ENCODE results near the gene PPDPF.

The PPDPF gene

DNA sequence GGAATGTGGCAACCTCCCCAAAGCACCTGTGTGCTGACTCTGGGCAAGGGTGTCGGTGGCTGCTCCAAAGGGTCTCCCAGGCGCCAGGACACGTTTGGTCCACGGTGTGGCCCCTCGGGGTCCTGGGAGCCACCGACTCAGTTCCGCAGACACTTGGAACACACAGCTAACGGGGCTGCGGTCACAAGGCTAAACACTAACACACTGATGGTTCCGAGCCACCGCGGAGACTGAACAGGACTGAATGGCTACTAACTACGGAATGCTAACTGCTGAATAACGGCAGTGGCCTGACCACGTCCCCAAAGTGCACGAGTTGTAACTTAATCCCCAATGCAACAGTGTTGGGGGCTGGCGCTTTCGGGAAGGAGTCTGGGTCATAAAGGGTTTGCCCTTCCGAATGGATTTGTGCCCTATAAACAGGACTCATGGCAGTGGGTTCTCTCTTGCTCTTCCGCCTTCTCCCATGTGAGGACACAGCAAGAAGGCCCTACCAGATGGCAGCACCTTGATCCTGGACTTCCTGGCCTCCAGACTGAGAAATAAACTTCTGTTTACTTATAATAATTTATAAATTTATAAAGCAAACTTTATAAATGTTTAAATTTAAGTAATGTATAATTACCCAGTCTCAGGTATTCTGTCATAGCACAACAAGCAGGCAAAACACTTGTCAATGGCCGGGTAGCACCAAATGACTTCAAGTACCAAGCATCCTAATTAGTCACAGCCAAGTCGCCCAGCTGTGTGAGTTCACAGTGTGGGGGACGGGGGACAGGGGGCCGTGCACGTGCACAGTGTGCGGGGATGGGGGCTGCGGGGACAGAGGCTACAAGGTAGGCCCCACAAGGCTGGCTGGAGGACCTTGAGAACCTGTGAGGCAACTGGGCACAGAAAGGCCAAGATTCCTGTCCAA is 19.4 kb upstream of the PPDPF start:
- TF ChIP-seq POLR2A (IDR thresholded peaks at IDR 0.05; ENCODE audit: extremely low read depth, insufficient read length) (no peak), MYC (IDR thresholded peaks at IDR 0.05; ENCODE audit: low read depth, low read length) (no peak)
- TF ChIP-seq, protein P1, sequence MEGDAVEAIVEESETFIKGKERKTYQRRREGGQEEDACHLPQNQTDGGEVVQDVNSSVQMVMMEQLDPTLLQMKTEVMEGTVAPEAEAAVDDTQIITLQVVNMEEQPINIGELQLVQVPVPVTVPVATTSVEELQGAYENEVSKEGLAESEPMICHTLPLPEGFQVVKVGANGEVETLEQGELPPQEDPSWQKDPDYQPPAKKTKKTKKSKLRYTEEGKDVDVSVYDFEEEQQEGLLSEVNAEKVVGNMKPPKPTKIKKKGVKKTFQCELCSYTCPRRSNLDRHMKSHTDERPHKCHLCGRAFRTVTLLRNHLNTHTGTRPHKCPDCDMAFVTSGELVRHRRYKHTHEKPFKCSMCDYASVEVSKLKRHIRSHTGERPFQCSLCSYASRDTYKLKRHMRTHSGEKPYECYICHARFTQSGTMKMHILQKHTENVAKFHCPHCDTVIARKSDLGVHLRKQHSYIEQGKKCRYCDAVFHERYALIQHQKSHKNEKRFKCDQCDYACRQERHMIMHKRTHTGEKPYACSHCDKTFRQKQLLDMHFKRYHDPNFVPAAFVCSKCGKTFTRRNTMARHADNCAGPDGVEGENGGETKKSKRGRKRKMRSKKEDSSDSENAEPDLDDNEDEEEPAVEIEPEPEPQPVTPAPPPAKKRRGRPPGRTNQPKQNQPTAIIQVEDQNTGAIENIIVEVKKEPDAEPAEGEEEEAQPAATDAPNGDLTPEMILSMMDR (IDR thresholded peaks at IDR 0.05; ENCODE audit: low read depth, low read length): no peak
- TF ChIP-seq, protein P2, sequence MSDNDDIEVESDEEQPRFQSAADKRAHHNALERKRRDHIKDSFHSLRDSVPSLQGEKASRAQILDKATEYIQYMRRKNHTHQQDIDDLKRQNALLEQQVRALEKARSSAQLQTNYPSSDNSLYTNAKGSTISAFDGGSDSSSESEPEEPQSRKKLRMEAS (IDR thresholded peaks at IDR 0.05; ENCODE audit: low read depth, low read length): no peak
- no peak overlapping the region for H3K4me3 ChIP-seq (ENCODE audit: low read depth, low read length)
- no peak for DNase-seq (ENCODE audit: low read depth)

DNA sequence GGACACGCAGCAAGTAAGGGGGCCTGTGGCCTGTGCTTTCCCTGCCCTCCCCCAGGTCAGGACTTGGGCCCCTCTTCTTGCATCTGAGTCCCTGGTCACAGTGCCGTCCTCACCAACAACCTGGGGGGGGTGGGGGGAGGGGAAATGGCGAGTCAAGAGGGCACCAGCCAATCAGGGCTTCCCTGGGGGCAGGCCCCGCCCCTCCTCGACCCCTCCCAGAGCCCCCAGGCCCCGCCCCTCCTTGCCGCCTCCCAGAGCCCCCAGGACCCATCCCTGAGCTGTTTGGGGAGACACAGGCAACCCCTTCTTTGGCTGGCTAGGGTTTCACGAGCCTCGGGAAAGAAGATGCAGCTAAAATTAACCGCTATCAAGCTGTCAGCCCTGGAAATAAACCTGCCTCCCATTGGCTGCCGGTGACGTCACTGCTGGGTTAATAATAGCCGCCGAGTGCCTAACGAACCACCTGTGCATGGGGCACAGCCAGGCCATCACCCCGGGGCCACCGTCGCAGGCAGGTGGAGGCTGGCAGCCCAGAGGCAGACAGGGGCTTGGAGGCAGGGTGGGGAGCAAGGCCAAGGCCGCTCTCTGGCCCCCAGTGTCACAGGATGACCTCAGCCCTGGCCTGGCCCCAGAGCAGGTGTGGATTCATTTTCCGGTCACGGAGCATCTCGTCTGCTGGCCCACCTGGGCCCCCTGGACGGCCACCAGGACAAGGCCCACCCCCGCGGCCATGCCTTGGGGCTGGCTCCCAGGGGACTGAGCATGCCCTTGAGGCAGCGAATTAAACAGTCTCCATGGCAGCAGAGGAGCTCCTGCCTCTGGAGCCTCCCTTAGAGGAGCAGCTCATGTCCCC is 18.5 kb upstream of the PPDPF start:
- no peak for DNase-seq (ENCODE audit: low read depth)
- TF ChIP-seq, protein P2 (IDR thresholded peaks at IDR 0.05; ENCODE audit: low read depth, low read length): no peak
- TF ChIP-seq, protein P1 (IDR thresholded peaks at IDR 0.05; ENCODE audit: low read depth, low read length): no peak
- TF ChIP-seq MYC (IDR thresholded peaks at IDR 0.05; ENCODE audit: low read depth, low read length) (no peak), POLR2A (IDR thresholded peaks at IDR 0.05; ENCODE audit: extremely low read depth, insufficient read length) (no peak)
- no peak overlapping the region for H3K4me3 ChIP-seq (ENCODE audit: low read depth, low read length)

DNA sequence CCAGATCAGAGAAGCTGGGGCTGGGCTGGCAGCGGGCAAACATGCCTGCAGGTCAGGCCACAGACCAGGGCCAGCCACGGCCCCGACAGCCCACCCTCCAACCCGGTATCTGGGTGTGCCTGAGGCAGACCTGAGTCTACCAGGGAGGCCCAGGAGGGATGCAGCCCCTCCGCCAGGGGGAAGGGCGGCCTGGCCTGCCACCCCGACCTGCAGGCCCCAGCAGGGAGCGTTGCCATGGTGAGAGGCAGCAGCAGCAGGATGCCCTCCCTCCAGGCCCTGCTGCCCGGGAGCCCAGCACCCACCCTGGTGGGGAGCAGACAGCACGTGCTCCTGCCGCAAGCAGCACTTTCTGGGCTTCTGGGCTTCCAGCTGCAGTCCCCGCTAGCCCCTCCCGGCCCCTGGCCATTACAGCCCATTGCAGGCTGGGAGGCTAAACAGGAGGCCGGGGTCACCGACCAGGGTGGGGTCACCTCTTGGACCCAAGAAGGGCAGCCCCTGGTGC is 17.8 kb upstream of the PPDPF start:
- H3K4me3 ChIP-seq (ENCODE audit: low read depth, low read length): no peak overlapping the region
- no peak for DNase-seq (ENCODE audit: low read depth)
- TF ChIP-seq, protein P1 (IDR thresholded peaks at IDR 0.05; ENCODE audit: low read depth, low read length): no peak
- TF ChIP-seq POLR2A (IDR thresholded peaks at IDR 0.05; ENCODE audit: extremely low read depth, insufficient read length): no peak

DNA sequence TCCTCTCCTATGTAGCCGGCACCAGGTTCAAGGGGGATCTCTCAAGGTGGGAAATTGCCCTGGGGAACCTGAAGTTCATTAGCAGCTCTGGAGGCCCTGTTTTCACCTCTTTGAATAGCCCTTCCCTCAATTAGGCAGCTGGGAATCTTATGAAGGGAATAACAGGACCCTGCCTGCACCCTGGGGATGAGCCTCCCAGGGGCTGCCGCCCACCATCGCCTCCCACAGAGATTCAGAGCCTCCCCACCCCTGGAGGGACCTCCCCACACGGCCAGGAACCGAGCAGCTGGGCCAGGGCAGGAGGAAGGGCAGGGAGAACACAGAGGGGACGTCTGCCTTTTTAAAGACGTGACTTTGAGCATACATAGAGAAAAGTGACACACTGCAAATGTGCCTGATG is 17.0 kb upstream of the PPDPF start:
- TF ChIP-seq MYC (IDR thresholded peaks at IDR 0.05; ENCODE audit: low read depth, low read length): no peak
- no peak for TF ChIP-seq POLR2A (IDR thresholded peaks at IDR 0.05; ENCODE audit: extremely low read depth, insufficient read length)
- TF ChIP-seq, protein P1 (IDR thresholded peaks at IDR 0.05; ENCODE audit: low read depth, low read length): no peak
- TF ChIP-seq, protein P2 (IDR thresholded peaks at IDR 0.05; ENCODE audit: low read depth, low read length): no peak
- H3K4me3 ChIP-seq (ENCODE audit: low read depth, low read length): no peak overlapping the region
- DNase-seq (ENCODE audit: low read depth): no peak

DNA sequence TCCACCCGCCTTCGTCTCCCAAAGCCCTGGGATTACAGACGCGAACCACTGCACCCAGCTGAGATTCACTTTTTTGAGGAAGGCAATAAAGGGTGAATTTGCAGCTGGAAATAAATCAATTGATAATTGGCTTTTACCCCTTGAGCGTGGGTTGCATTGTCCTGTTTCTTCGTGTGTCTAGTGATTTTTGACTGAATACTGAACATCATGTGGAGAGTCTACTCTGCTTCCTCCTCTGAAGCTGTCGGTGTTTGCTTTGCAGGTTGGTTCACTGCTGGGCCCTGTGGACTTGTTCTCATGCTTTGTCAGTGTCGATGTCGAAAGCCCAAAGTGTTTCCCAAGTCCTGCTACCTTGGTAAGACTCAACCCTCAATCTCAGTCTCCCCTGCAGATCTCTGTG is 15.9 kb upstream of the PPDPF start:
- TF ChIP-seq MYC (IDR thresholded peaks at IDR 0.05; ENCODE audit: low read depth, low read length) (no peak), POLR2A (IDR thresholded peaks at IDR 0.05; ENCODE audit: extremely low read depth, insufficient read length) (no peak)
- TF ChIP-seq, protein P1 (IDR thresholded peaks at IDR 0.05; ENCODE audit: low read depth, low read length): no peak
- TF ChIP-seq, protein P2 (IDR thresholded peaks at IDR 0.05; ENCODE audit: low read depth, low read length): no peak
- H3K4me3 ChIP-seq (ENCODE audit: low read depth, low read length): no peak overlapping the region
- DNase-seq (ENCODE audit: low read depth): no peak
